GM12878 (cell line): ENCODE measurements around the gene HOATZ. TPM values are rescaled to one million over a fixed set of nuclear protein-coding genes. Genes with fewer than 3 reads are reported as not detected.

ENCODE experiments used
- ATAC-seq: fragments of 200-7000 bp; cut with Tn5 transposase; 3 replicates; pipeline ENCODE4 v1.9.1; 2020; ENCODE audit warnings: mild to moderate bottlenecking, moderate library complexity
- BruUV-seq: library from RNA; stranded (reverse); fragments of 400-500 nt; replicated peaks from 2 replicates; lab custom pipeline; 2021; lab: Mats Ljungman, UMichigan
- CTCF ChIA-PET: fragments of 300-600 bp; sonication (Branson Sonifier 250); formaldehyde crosslinking; extraction: SDS; loops from one replicate; lab custom pipeline; 2021; ENCODE audit warnings: inconsistent platforms; lab: Yijun Ruan, JAX
- POLR2A ChIA-PET: fragments of 350-600 bp; formaldehyde crosslinking; extraction: SDS; loops from one replicate; lab custom pipeline; 2021; ENCODE audit warnings: inconsistent platforms; lab: Charles Lee
- RAD21 ChIA-PET: fragments of 300-600 bp; sonication (Branson Sonifier 250); formaldehyde crosslinking; loops from one replicate; lab custom pipeline; 2023; ENCODE audit warnings: antibody characterized with exemption; ENCODE audit not compliant: unreplicated experiment; lab: Charles Lee
- SMC1A ChIA-PET: fragments of 300-600 bp; sonication (Branson Sonifier 250); formaldehyde crosslinking; loops from one replicate; lab custom pipeline; 2023; ENCODE audit not compliant: unreplicated experiment, uncharacterized antibody; lab: Charles Lee
- DNase-seq: peaks from one replicate; pipeline ENCODE4 v3.0.0-alpha.2; 2011; ENCODE audit warnings: low read depth, low spot score
- FAIRE-seq: peaks from 3 replicates; lab custom pipeline; 2011; peaks lifted over from hg19 to GRCh38; lab: Jason Lieb, UNC
- H2AFZ ChIP-seq: 2 replicates; pipeline ENCODE4 v1.6.0; 2011; ENCODE audit warnings: low read depth, low read length, control low read depth; ENCODE audit not compliant: control insufficient read depth
- H3K27ac ChIP-seq: 2 replicates; pipeline ENCODE4 v1.5.1; 2011; ENCODE audit warnings: control low read depth; ENCODE audit not compliant: control insufficient read depth, insufficient read depth
- H3K27me3 ChIP-seq, 2 experiments: replicated peaks in 1 of 2; 2 replicates each; pipeline versions ENCODE4 v1.6.0 to v1.6.1; 2011; ENCODE audit warnings: low read length in 1 of 2; ENCODE audit not compliant: control insufficient read depth in 2 of 2, insufficient read depth in 2 of 2
- H3K36me3 ChIP-seq, 2 experiments: 2 replicates each; pipeline ENCODE4 v1.5.1; 2011; ENCODE audit warnings: low read length in 1 of 2; ENCODE audit not compliant: control insufficient read depth in 2 of 2, insufficient read depth in 2 of 2
- H3K4me1 ChIP-seq: 2 replicates; pipeline ENCODE4 v1.6.1; 2011; ENCODE audit warnings: mild to moderate bottlenecking, low read length, moderate library complexity, mixed read lengths; ENCODE audit not compliant: control insufficient read depth, insufficient read depth
- H3K4me2 ChIP-seq: 2 replicates; pipeline ENCODE4 v1.6.0; 2011; ENCODE audit warnings: control low read depth; ENCODE audit not compliant: control insufficient read depth, insufficient read depth
- H3K4me3 ChIP-seq: fragments of 200-600 bp; sonication (generic); 2 replicates; pipeline ENCODE4 v1.5.1; 2016
- H3K79me2 ChIP-seq: 2 replicates; pipeline ENCODE4 v1.6.0; 2011; ENCODE audit warnings: low read length; ENCODE audit not compliant: control insufficient read depth, insufficient read depth
- H3K9ac ChIP-seq: 2 replicates; pipeline ENCODE4 v1.8.0; 2011; ENCODE audit warnings: low read length, control low read depth, mixed read lengths; ENCODE audit not compliant: control insufficient read depth, insufficient read depth
- H3K9me3 ChIP-seq: replicated peaks from 3 replicates; pipeline ENCODE4 v1.5.1; 2011; ENCODE audit warnings: mild to moderate bottlenecking, low read length; ENCODE audit not compliant: control insufficient read depth, insufficient read depth
- H4K20me1 ChIP-seq: 2 replicates; pipeline ENCODE4 v1.6.0; 2011; ENCODE audit not compliant: control insufficient read depth, insufficient read depth
- BACH1 ChIP-seq: fragments of 450-650 bp; IDR thresholded peaks from 2 replicates; pipeline ENCODE4 v1.6.1; 2017; ENCODE audit warnings: mild to moderate bottlenecking, borderline replicate concordance
- BCL11A ChIP-seq: IDR thresholded peaks from 2 replicates; pipeline ENCODE4 v1.6.1; 2011; ENCODE audit warnings: low read depth, low read length
- E2F4 ChIP-seq: IDR thresholded peaks from 2 replicates; pipeline ENCODE4 v1.6.1; 2012; ENCODE audit warnings: low read depth, low read length, improper control_type of control experiment
- ELK1 ChIP-seq: IDR thresholded peaks from 2 replicates; pipeline ENCODE4 v1.6.1; 2012; ENCODE audit warnings: low read depth, low read length, improper control_type of control experiment
- IKZF1 ChIP-seq: fragments of 450-650 bp; conservative IDR thresholded peaks from 2 replicates; pipeline ENCODE4 v1.6.1; 2017; ENCODE audit warnings: antibody characterized with exemption, mild to moderate bottlenecking
- IRF5 ChIP-seq: fragments of 450-650 bp; IDR thresholded peaks from 2 replicates; pipeline ENCODE4 v1.6.1; 2017; ENCODE audit warnings: borderline replicate concordance
- MYC ChIP-seq: IDR thresholded peaks from 2 replicates; pipeline ENCODE4 v1.6.1; 2011; ENCODE audit warnings: mild to moderate bottlenecking, low read length, moderate library complexity, inconsistent platforms; ENCODE audit not compliant: insufficient read depth, insufficient replicate concordance, insufficient read length, severe bottlenecking
- NFYA ChIP-seq: IDR thresholded peaks from 2 replicates; pipeline ENCODE4 v1.6.1; 2011; ENCODE audit warnings: low read depth, mild to moderate bottlenecking, low read length, improper control_type of control experiment, borderline replicate concordance
- NRF1 ChIP-seq: conservative IDR thresholded peaks from 2 replicates; pipeline ENCODE4 v1.6.1; 2011; ENCODE audit warnings: mild to moderate bottlenecking, low read depth, low read length, improper control_type of control experiment
- STAT3 ChIP-seq: IDR thresholded peaks from 2 replicates; pipeline ENCODE4 v1.6.1; 2011; ENCODE audit warnings: low read depth, low read length, improper control_type of control experiment
- YY1 ChIP-seq: IDR thresholded peaks from 2 replicates; pipeline ENCODE4 v1.6.1; 2011; ENCODE audit warnings: low read depth, mild to moderate bottlenecking, low read length
- WGBS: methylation state at CpG from one replicate; pipeline ENCODE4 v1.1.6; 2016; ENCODE audit warnings: low lambda C conversion rate; ENCODE audit not compliant: insufficient replicate concordance, insufficient coverage; ENCODE audit errors: missing lambda C conversion rate; 5-methylcytosine and 5-hydroxymethylcytosine counted together
- in situ Hi-C: fragments of 300-500 bp; cut with MboI; formaldehyde crosslinking; loops from 9 replicates; pipeline ENCODE4 v1.14.3; 2018; ENCODE audit warnings: mixed read lengths
- intact Hi-C: fragments of 100-400 bp; cut with micrococcal nuclease; formaldehyde crosslinking; loops from one replicate; pipeline ENCODE4 v1.14.2; 2022; ENCODE audit not compliant: unreplicated experiment
- polyA plus RNA-seq, 11 experiments: library from polyadenylated mRNA; depleted of rRNA in 4 of 11; unstranded in 6 of 11; stranded (reverse) in 5 of 11; fragments of >200 nt; fragmentation: Nextera tagmentation in 4 of 11; fragmentation: Illumina TruSeq in 1 of 11; extraction: Ambion mirVana in 4 of 11; extraction: Trizol in 1 of 11; gene quantifications; 1 replicate in 1 of 11; 2 replicates in 10 of 11; pipeline versions ENCODE4 v1.2.1 to v1.2.3, GENCODE V29; 2011 to 2016; ENCODE audit warnings: inconsistent platforms in 2 of 11, missing spikeins in 2 of 11, low read depth in 1 of 11
- total RNA-seq, 4 experiments: library from RNA; depleted of rRNA in 3 of 4; stranded (reverse); fragments of >200 nt in 3 of 4; fragmentation: Illumina TruSeq in 1 of 4; extraction: Trizol in 1 of 4; gene quantifications; 2 replicates each; pipeline versions ENCODE4 v1.2.1 to v1.2.3, GENCODE V29; 2013 to 2021
- TF ChIP-seq, protein P1 (sequence below): fragments of 450-650 bp; IDR thresholded peaks from 2 replicates; pipeline ENCODE4 v1.6.1; 2018; ENCODE audit warnings: mild to moderate bottlenecking, low read depth, moderate library complexity; ENCODE audit not compliant: partially characterized antibody

The HOATZ gene
- total and polyA plus RNA-seq, 10 of the 15 experiments (the other 5 are each of a cell fraction or from before 2014, with no cell fraction given) = 0.28 TPM; not detected in 9

DNA sequence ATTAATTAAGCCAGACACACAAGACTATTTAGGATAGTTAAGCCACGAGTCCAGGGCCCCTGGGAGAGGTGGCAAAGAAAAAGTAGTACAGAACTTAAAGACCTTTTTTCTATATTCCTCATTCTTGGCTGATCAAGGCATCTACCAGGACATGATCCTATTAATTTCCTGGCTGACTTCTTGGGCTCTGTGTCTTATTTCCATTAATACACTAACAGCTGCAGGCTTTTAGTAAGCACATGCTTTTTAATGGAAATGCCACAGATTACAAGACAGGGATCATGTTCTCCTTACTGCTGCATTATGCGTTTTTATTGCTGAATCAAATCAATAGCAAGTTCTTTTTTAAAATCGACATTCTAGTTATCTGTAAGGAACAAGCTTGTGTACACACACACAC is 37.6 kb upstream of the HOATZ start:
- Histone ChIP-seq H3K4me1 (no peaks in the 10 kb centered on the region), H3K27ac (no peak overlapping the region), H2AFZ (no peak overlapping the region), H3K36me3 (no peaks in the 10 kb centered on the region), H3K9ac (no peak overlapping the region), H3K4me2 (no peak overlapping the region), H3K9me3 (no peaks in the 10 kb centered on the region; the same call in 2 of the 3 replicates), H3K27me3 (peaks cover 0 to 2% of the 10 kb centered on the region in 2 experiments; a peak in 2 of 4 replicates), H4K20me1 (no peaks in the 10 kb centered on the region), H3K79me2 (no peaks in the 10 kb centered on the region), H3K4me3 (no peak overlapping the region)
- intact Hi-C loops (no loop called here), in situ Hi-C loops (no loop called here)
- TF ChIP-seq E2F4 (no peak), NRF1 (no peak), IKZF1 (no peak), NFYA (no peak), BACH1 (no peak), IRF5 (no peak), MYC (no peak), STAT3 (no peak), YY1 (no peak), BCL11A (no peak), ELK1 (no peak)
- TF ChIP-seq, protein P1, sequence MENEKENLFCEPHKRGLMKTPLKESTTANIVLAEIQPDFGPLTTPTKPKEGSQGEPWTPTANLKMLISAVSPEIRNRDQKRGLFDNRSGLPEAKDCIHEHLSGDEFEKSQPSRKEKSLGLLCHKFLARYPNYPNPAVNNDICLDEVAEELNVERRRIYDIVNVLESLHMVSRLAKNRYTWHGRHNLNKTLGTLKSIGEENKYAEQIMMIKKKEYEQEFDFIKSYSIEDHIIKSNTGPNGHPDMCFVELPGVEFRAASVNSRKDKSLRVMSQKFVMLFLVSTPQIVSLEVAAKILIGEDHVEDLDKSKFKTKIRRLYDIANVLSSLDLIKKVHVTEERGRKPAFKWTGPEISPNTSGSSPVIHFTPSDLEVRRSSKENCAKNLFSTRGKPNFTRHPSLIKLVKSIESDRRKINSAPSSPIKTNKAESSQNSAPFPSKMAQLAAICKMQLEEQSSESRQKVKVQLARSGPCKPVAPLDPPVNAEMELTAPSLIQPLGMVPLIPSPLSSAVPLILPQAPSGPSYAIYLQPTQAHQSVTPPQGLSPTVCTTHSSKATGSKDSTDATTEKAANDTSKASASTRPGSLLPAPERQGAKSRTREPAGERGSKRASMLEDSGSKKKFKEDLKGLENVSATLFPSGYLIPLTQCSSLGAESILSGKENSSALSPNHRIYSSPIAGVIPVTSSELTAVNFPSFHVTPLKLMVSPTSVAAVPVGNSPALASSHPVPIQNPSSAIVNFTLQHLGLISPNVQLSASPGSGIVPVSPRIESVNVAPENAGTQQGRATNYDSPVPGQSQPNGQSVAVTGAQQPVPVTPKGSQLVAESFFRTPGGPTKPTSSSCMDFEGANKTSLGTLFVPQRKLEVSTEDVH = no peak
- POLR2A ChIA-PET = interaction anchor here (1.0 kb wide), 1 partner anchor 24 kb away, joined by 3 read pairs; no protein-coding TSS in a partner anchor
- SMC1A ChIA-PET = interaction anchor here (1.0 kb wide), 1 partner anchor 21 kb away, joined by 3 read pairs; no protein-coding TSS in a partner anchor
- CTCF ChIA-PET = interaction anchor here (1.5 kb wide), 1 partner anchor 20 kb away, joined by 3 read pairs; no protein-coding TSS in a partner anchor
- BruUV-seq = no TSS peak
- DNase-seq (no peak), FAIRE-seq (no peak), ATAC-seq (no peak)
- RAD21 ChIA-PET = no interaction called here
- WGBS = 0% methylated on average over 3 of the region's 3 CpGs
